A673 (cell line): ENCODE measurements around the gene PLOD3. TPM values are rescaled to one million over a fixed set of nuclear protein-coding genes. Genes with fewer than 3 reads are reported as not detected.
A peak's percentile ranks its signal among the peaks of the same experiment; 100 is the strongest.

Experiments used
- BruUV-seq: library from RNA; stranded (reverse); fragments of 400-500 nt; replicated peaks from 2 replicates; lab custom pipeline; 2021; lab: Mats Ljungman, UMichigan
- CTCF ChIA-PET: fragments of 300-600 bp; sonication (Branson Sonifier 250); formaldehyde crosslinking; loops from one replicate; lab custom pipeline; 2022; ENCODE audit warnings: antibody characterized with exemption; lab: Charles Lee
- POLR2A ChIA-PET: fragments of 300-600 bp; sonication (Branson Sonifier 250); formaldehyde crosslinking; loops from one replicate; lab custom pipeline; 2022; ENCODE audit warnings: antibody characterized with exemption; ENCODE audit not compliant: low non-redundant PET; lab: Charles Lee
- DNase-seq: peaks from one replicate; pipeline ENCODE4 v3.0.0-alpha.2; 2015; ENCODE audit warnings: low spot score
- H3K27ac ChIP-seq: fragments of 200-600 bp; sonication (generic); 2 replicates; pipeline ENCODE4 v1.5.1; 2016; ENCODE audit warnings: mixed run types, low read depth, mild to moderate bottlenecking, mixed read lengths, antibody characterized with exemption, low read length; ENCODE audit not compliant: poor library complexity, severe bottlenecking
- H3K27me3 ChIP-seq: fragments of 200-600 bp; sonication (generic); replicated peaks from 2 replicates; pipeline ENCODE4 v1.6.1; 2017; ENCODE audit warnings: mixed run types, low read depth, mild to moderate bottlenecking, mixed read lengths, antibody characterized with exemption, low read length; ENCODE audit not compliant: insufficient read depth, poor library complexity
- H3K36me3 ChIP-seq: fragments of 200-600 bp; sonication (generic); 2 replicates; pipeline ENCODE4 v1.6.1; 2016; ENCODE audit warnings: mixed run types, mild to moderate bottlenecking, mixed read lengths, antibody characterized with exemption, low read length; ENCODE audit not compliant: insufficient read depth, poor library complexity, severe bottlenecking
- H3K4me1 ChIP-seq: fragments of 200-600 bp; sonication (generic); 2 replicates; pipeline ENCODE4 v1.6.1; 2017; ENCODE audit warnings: mixed run types, mild to moderate bottlenecking, mixed read lengths, antibody characterized with exemption, low read length; ENCODE audit not compliant: insufficient read depth, poor library complexity, severe bottlenecking
- H3K4me3 ChIP-seq: fragments of 200-600 bp; sonication (generic); 2 replicates; pipeline ENCODE4 v1.5.1; 2016; ENCODE audit warnings: low read depth, mixed run types, mild to moderate bottlenecking, mixed read lengths, low read length; ENCODE audit not compliant: poor library complexity, severe bottlenecking
- H3K9me3 ChIP-seq: fragments of 200-600 bp; sonication (generic); 2 replicates; pipeline ENCODE4 v1.6.1; 2016; ENCODE audit warnings: mixed run types, low read depth, mild to moderate bottlenecking, mixed read lengths, antibody characterized with exemption, low read length; ENCODE audit not compliant: poor library complexity, severe bottlenecking
- EZH2 ChIP-seq: fragments of 200-600 bp; sonication (generic); IDR thresholded peaks from 2 replicates; pipeline ENCODE4 v1.6.1; 2017; ENCODE audit warnings: borderline replicate concordance, low read depth, mild to moderate bottlenecking, mixed read lengths, antibody characterized with exemption, low read length; ENCODE audit not compliant: poor library complexity, severe bottlenecking
- intact Hi-C: fragments of 100-400 bp; cut with micrococcal nuclease; formaldehyde crosslinking; loops from one replicate; pipeline ENCODE4 v1.10.0; 2022; ENCODE audit not compliant: unreplicated experiment
- total RNA-seq: library from RNA; stranded (reverse); gene quantifications from 2 replicates; pipeline ENCODE4 v1.2.3, GENCODE V29; 2021
- TF ChIP-seq, protein P1 (sequence below): fragments of 300-800, 200-600 bp; sonication (generic); conservative IDR thresholded peaks from 2 replicates; pipeline ENCODE4 v1.5.1; 2017; ENCODE audit warnings: low read depth, mild to moderate bottlenecking, antibody characterized with exemption, low read length, moderate library complexity, mixed read lengths

Gene PLOD3
- total RNA-seq, 1 experiment from 2014 or later = 84.1 TPM

DNA sequence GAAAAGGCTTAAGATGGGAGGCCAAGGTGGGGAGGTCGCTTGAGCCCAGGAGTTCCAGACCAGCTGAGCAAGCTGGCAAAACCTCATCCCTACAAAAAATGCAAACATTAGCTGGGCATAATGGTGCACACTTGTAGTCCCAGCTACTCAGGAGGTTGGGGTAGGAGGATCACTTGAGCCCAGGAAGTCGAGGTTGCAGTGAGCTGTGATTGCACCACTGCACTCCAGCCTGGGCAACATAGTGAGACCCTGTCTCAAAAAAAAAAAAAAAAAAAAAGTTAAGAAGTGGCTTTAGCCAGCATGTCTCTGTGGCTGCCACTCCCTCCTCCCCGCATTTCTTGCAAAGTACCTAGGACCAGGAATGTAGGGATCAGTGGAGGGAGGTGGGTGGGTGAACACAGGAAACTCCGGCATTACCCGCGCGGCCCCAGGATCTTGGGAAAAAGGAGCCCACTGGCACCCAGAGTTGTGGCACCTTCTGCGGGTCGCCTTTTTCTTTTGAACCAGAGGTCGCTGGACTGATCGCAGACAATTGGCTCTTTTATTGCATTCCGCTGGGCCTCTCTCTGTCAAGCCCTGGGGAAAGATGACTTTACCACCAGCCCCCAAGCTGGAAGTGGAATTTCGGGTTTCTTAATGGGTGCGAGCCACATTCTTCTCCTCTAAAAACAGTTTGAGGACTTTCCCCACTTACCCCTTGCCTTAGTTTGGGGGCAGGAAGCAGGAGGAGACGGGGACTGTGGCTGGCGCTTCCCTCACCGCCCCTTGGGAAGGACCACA, 55.5 kb downstream of the PLOD3 start:
- H3K9me3 ChIP-seq = no peaks in the 10 kb centered on the region
- TF ChIP-seq, protein P1, sequence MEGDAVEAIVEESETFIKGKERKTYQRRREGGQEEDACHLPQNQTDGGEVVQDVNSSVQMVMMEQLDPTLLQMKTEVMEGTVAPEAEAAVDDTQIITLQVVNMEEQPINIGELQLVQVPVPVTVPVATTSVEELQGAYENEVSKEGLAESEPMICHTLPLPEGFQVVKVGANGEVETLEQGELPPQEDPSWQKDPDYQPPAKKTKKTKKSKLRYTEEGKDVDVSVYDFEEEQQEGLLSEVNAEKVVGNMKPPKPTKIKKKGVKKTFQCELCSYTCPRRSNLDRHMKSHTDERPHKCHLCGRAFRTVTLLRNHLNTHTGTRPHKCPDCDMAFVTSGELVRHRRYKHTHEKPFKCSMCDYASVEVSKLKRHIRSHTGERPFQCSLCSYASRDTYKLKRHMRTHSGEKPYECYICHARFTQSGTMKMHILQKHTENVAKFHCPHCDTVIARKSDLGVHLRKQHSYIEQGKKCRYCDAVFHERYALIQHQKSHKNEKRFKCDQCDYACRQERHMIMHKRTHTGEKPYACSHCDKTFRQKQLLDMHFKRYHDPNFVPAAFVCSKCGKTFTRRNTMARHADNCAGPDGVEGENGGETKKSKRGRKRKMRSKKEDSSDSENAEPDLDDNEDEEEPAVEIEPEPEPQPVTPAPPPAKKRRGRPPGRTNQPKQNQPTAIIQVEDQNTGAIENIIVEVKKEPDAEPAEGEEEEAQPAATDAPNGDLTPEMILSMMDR = no peak
- TF ChIP-seq EZH2 = no peak
- BruUV-seq = no TSS peak
- peaks cover 9% of the 10 kb centered on the region for H3K27me3 ChIP-seq
- H3K4me3 ChIP-seq = peak overlapping the region; percentile 43
- peaks cover 47% of the 10 kb centered on the region for H3K4me1 ChIP-seq
- POLR2A ChIA-PET = no interaction called here
- intact Hi-C loops = no loop called here
- no peak for DNase-seq
- peaks cover 4% of the 10 kb centered on the region for H3K36me3 ChIP-seq
- peak overlapping the region; percentile 47 for H3K27ac ChIP-seq
- CTCF ChIA-PET = interaction anchor here (0.7 kb wide), 1 partner anchor 220 kb away, joined by 3 read pairs; no protein-coding TSS in a partner anchor

DNA sequence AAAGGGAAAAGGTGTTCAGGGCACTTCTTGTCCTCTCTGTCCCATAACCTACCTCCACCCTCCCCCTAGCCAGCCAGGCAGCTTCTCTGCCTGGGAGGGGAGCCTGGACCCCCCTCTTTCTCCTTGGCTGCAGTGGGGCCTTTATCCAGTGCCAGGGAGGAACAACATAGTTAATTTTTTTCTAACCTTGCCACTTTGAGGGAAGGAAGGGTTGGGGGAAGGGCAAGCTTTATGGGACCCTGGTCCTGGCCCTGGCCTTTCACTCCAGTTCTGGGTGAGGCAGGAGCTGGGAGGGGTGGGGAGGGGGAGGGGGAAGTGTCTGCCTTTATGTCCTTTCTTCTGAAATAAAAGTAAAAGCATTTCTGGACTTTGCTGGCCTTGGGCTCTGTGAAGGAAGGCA, 56.5 kb downstream of the PLOD3 start:
- Histone ChIP-seq H3K4me1 (peaks cover 38% of the 10 kb centered on the region), H3K27ac (no peak overlapping the region), H3K36me3 (peaks cover 4% of the 10 kb centered on the region), H3K9me3 (no peaks in the 10 kb centered on the region), H3K27me3 (peaks cover 8% of the 10 kb centered on the region), H3K4me3 (no peak overlapping the region)
- intact Hi-C loops = no loop called here
- ChIA-PET POLR2A (no interaction called here), CTCF (interaction anchor here (0.5 kb wide), 1 partner anchor 24 kb away, joined by 3 read pairs; no protein-coding TSS in a partner anchor)
- BruUV-seq = no TSS peak
- DNase-seq = no peak
- TF ChIP-seq EZH2 = no peak
- TF ChIP-seq, protein P1 = no peak

DNA sequence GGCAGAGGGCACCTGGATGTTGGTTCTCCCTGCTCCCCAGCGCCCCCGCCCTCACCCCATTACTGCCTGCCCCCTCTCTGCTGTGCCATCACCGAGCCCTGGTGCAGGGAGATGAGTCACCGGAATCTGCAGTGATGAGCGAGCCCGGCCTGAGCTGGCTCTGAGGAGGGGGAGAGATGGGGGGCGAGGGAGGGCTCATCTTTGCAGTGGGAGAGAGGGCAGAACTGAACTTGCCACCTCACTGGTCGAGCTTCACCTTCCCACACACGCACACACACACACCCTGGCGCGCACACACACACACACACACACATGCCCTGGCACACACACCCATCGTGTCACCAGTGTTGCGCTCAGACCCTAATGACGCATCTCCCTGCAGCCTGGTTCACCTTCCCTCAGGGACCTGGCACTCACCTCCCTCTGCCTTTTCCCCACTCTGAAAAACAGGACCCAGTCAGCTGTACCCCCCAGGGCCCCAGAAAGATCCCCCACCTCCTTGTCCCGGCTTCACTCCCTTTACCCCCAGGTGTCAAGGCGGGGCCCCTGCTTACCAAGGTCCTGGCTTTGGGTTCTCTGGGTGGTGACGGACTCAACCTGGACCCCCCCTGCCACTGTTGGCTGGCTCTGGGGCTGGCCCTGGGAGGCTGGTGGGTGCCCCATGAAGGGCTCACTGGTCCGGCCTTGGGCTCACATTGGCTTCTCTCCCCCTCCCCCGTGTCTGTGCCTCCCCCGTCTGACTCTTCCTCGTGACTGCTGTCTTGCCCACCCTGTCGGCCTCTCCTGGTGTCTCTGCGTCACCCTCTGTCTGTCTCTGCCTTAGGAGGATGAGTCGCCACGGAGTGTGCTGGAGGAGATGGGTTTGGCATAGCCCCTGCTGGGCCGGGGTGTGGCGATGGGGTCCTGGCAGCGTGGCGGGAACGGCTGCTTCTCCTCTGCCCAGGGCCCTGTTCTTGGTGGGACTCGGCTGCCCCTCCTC, 57.4 kb downstream of the PLOD3 start:
- no peak overlapping the region for H3K27ac ChIP-seq
- H3K9me3 ChIP-seq = no peaks in the 10 kb centered on the region
- intact Hi-C loops = no loop called here
- no peak overlapping the region for H3K4me3 ChIP-seq
- ChIA-PET POLR2A (no interaction called here), CTCF (no interaction called here)
- TF ChIP-seq EZH2 = no peak
- TF ChIP-seq, protein P1 = no peak
- no TSS peak for BruUV-seq
- peaks cover 4% of the 10 kb centered on the region for H3K36me3 ChIP-seq
- H3K27me3 ChIP-seq = peaks cover 8% of the 10 kb centered on the region
- peaks cover 43% of the 10 kb centered on the region for H3K4me1 ChIP-seq
- no peak for DNase-seq
